ENCODE results near the gene DPH6.

GRCh38 chr15:35427496-35427895 lies 118.5 kb downstream of the DPH6 start:
- TF ChIP-seq CTCF (IDR thresholded peaks at IDR 0.05) (no peak), POLR2A (IDR thresholded peaks at IDR 0.05) (no peak)
